Ovary (tissue), 9 donors: ENCODE results near the gene TDO2. TPM values are rescaled to one million over a fixed set of nuclear protein-coding genes. Genes with fewer than 3 reads are reported as not detected.

Experiments used
- DNase-seq, 5 donors: peaks; one replicate each; pipeline ENCODE4 v3.0.0-alpha.2; 2019 to 2020
- H3K27ac ChIP-seq, 2 donors: fragments of 200-600 bp; one replicate each; pipeline versions ENCODE4 v1.5.1 to v1.8.0; 2019 to 2022
- H3K27me3 ChIP-seq: fragments of 200-600 bp; one replicate; pipeline ENCODE4 v1.8.0; 2022
- H3K36me3 ChIP-seq: fragments of 200-600 bp; sonication (generic); one replicate; pipeline ENCODE4 v1.5.1; 2019
- H3K4me1 ChIP-seq: one replicate; pipeline ENCODE4 v1.8.1; 2013; ENCODE audit warnings: mild to moderate bottlenecking, moderate library complexity; ENCODE audit not compliant: insufficient read depth
- H3K4me3 ChIP-seq: fragments of 200-600 bp; sonication (generic); one replicate; pipeline ENCODE4 v1.5.1; 2017
- H3K9me3 ChIP-seq, 2 donors: fragments of 200-600 bp in 1 of 2; sonication (generic) in 1 of 2; one replicate each; pipeline versions ENCODE4 v1.5.1 to v1.8.1; 2013 to 2019; ENCODE audit warnings: mild to moderate bottlenecking in 1 of 2, moderate library complexity in 1 of 2
- EP300 ChIP-seq: sonication (generic); formaldehyde crosslinking; IDR thresholded peaks from one replicate; pipeline ENCODE4 v1.6.1; 2017; ENCODE audit warnings: antibody characterized with exemption
- POLR2A ChIP-seq: fragments of 450-650 bp; IDR thresholded peaks from one replicate; pipeline ENCODE4 v1.6.1; 2017; ENCODE audit warnings: antibody characterized with exemption, mild to moderate bottlenecking, moderate library complexity
- WGBS, 3 donors: extraction: QIAGEN DNeasy Blood & Tissue Kit in 1 of 3; methylation state at CpG; one replicate each; pipeline versions ENCODE4 v1.1.5 to v1.1.7; 2013 to 2017; 5-methylcytosine and 5-hydroxymethylcytosine counted together
- intact Hi-C, 4 donors: fragments of 100-400 bp; cut with DNase I; formaldehyde crosslinking; loops; one replicate each; pipeline versions ENCODE4 v1.11.0 to v1.15.1; 2022 to 2023
- polyA plus RNA-seq, 2 donors: library from polyadenylated mRNA; stranded (reverse); fragments of 200-250 nt in 1 of 2; fragments of 350-450 nt in 1 of 2; fragmentation: Illumina TruSeq in 1 of 2; extraction: RNeasy Lipid Tissue Mini Kit (QIAGEN cat#74804) in 1 of 2; gene quantifications; one replicate each; pipeline ENCODE4 v1.2.3, GENCODE V29; 2013 to 2014
- total RNA-seq, 7 donors: library from RNA; depleted of rRNA in 2 of 7; stranded (reverse); fragments of >200 nt in 2 of 7; fragmentation: NEBNext Ultra II Directional in 3 of 7; extraction: Animal tissue kit (Norgen Biotek cat#: 25700) in 3 of 7; gene quantifications; one replicate each; pipeline versions ENCODE4 v1.1.0 to v1.2.4, GENCODE V29; 2016 to 2023
- TF ChIP-seq, protein P1 (sequence below), 3 donors: fragments of 450-650 bp in 2 of 3; fragments of 200-600 bp in 1 of 3; IDR thresholded peaks; one replicate each; pipeline versions ENCODE4 v1.5.1 to v1.8.0; 2016 to 2022; ENCODE audit warnings: antibody characterized with exemption in 3 of 3, mild to moderate bottlenecking in 1 of 3
- donor health status: DM: no; HTN: no; CAD: no; lungs with moderate emphysema.
- donor health status: DM: no; HTN: no; CAD: no.
- donor health status: Bipolar disorder and iron deficiency.
- donor health status: DM: yes; HTN: yes; CAD: no.
- donor health status: DM: no; HTN: no; CAD: no.
- donor health status: DM: yes; HTN: yes; CAD: no.

Gene TDO2
- total and polyA plus RNA-seq, 9 donors = 0.08 to 2.5 (median 0.61) TPM; not detected in 3

DNA sequence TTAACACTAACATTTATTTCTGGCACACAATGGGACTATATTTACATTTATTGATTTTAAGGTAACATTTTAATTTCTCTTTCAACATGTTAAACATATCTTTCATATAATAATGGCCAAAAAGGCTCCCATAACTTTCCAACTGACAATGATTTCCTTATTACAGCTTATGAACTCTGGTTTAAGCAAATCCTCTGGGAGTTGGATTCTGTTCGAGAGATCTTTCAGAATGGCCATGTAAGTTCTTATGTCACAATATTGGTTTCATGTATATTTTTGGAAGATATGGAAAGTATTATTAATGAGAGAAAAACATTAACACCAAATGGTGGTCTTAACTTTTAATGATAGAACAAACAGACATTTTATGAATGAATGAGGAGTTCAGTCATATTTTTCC lies 4.1 kb downstream of the TDO2 start:
- H3K27ac ChIP-seq = no peak overlapping the region
- 89 to 93% (median 89%) methylated on average over 1 of the region's 1 CpG for WGBS, 3 donors
- H3K9me3 ChIP-seq = no peaks in the 10 kb centered on the region
- H3K4me3 ChIP-seq = no peak overlapping the region
- no peaks in the 10 kb centered on the region for H3K4me1 ChIP-seq
- no peaks in the 10 kb centered on the region for H3K27me3 ChIP-seq
- intact Hi-C loops = no loop called here
- TF ChIP-seq, protein P1, sequence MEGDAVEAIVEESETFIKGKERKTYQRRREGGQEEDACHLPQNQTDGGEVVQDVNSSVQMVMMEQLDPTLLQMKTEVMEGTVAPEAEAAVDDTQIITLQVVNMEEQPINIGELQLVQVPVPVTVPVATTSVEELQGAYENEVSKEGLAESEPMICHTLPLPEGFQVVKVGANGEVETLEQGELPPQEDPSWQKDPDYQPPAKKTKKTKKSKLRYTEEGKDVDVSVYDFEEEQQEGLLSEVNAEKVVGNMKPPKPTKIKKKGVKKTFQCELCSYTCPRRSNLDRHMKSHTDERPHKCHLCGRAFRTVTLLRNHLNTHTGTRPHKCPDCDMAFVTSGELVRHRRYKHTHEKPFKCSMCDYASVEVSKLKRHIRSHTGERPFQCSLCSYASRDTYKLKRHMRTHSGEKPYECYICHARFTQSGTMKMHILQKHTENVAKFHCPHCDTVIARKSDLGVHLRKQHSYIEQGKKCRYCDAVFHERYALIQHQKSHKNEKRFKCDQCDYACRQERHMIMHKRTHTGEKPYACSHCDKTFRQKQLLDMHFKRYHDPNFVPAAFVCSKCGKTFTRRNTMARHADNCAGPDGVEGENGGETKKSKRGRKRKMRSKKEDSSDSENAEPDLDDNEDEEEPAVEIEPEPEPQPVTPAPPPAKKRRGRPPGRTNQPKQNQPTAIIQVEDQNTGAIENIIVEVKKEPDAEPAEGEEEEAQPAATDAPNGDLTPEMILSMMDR (IDR thresholded peaks at IDR 0.05) = no peak
- no peak for TF ChIP-seq POLR2A
- TF ChIP-seq EP300 = no peak
- no peaks in the 10 kb centered on the region for H3K36me3 ChIP-seq
- no peak for DNase-seq

DNA sequence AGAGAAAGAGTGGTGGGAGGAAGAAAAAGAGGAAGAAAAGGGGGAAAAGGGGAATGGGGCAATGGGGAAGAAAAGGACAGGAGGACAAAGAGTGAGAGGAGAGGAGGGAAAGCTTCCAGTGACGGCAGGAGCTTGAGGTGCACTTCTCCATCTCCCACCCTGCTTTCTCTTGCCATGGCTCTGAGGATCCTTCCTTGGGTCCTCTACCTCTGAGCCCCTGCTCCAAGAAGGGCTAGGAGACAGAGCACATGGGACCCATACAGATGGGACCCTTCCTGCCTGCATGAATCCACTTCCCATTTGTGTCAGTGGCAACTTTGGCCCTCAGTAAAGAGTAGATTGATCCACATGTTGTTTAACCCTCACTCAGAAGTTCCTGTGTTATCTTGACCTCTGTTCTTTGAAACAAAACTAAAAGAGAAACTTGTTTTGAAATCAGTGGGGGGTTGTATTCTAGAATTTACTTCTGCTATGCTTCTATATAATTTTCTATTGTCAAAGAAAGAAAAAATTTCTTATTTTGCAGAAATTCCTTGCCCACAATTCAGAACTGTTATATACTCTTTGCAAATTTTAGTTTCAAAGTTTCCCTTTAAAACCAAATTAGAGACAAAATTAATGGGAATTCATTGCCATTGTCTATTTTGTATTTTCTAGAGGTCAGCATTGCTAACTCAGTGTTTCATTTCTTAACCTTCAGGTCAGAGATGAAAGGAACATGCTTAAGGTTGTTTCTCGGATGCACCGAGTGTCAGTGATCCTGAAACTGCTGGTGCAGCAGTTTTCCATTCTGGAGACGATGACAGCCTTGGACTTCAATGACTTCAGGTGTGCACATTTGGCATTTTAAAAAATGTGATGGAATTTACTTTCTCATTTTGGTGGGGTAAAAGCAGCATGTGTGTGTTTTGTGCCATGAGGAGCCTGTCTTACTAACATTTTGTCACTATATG lies 5.0 kb downstream of the TDO2 start:
- no peaks in the 10 kb centered on the region for H3K27me3 ChIP-seq
- WGBS, 3 donors = 87 to 92% (median 87%) methylated on average over 4 of the region's 4 CpGs
- no peak overlapping the region for H3K4me3 ChIP-seq
- intact Hi-C loops = no loop called here
- no peaks in the 10 kb centered on the region for H3K9me3 ChIP-seq
- TF ChIP-seq POLR2A = no peak
- TF ChIP-seq EP300 = no peak
- TF ChIP-seq, protein P1 (IDR thresholded peaks at IDR 0.05) = no peak
- no peaks in the 10 kb centered on the region for H3K36me3 ChIP-seq
- H3K4me1 ChIP-seq = no peaks in the 10 kb centered on the region
- no peak overlapping the region for H3K27ac ChIP-seq
- DNase-seq = no peak

DNA sequence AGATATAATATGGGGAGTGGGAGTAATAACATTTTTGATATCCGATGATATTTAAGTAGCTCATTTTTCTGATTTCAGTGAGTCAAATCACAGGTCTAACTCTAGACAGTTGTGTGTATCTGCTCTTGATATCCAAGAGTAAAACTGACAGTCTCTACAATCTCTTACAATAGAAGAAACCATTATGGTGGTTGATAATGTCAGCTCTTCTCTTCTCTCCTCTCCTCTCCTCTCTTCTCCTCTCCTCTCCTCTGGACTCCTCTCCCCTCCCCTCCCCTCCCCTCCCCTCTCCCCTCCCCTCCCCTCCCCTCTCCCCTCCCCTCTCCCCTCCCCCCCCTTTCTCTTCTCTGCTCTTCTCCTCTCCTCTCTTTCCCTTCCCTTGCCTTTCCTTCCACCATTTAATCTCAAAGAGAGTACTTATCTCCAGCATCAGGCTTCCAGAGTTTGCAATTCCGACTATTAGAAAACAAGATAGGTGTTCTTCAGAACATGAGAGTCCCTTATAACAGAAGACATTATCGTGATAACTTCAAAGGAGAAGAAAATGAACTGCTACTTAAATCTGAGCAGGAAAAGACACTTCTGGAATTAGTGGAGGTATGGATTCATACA lies 6.2 kb downstream of the TDO2 start:
- TF ChIP-seq POLR2A = no peak
- TF ChIP-seq EP300 = no peak
- TF ChIP-seq, protein P1 (IDR thresholded peaks at IDR 0.05) = no peak
- no peaks in the 10 kb centered on the region for H3K4me1 ChIP-seq
- WGBS, 3 donors = 92 to 98% (median 92%) methylated on average over 3 of the region's 3 CpGs
- H3K27ac ChIP-seq = no peak overlapping the region
- no peaks in the 10 kb centered on the region for H3K27me3 ChIP-seq
- H3K9me3 ChIP-seq = no peaks in the 10 kb centered on the region
- no peak for DNase-seq
- H3K36me3 ChIP-seq = no peaks in the 10 kb centered on the region
- H3K4me3 ChIP-seq = no peak overlapping the region
- intact Hi-C loops = no loop called here

DNA sequence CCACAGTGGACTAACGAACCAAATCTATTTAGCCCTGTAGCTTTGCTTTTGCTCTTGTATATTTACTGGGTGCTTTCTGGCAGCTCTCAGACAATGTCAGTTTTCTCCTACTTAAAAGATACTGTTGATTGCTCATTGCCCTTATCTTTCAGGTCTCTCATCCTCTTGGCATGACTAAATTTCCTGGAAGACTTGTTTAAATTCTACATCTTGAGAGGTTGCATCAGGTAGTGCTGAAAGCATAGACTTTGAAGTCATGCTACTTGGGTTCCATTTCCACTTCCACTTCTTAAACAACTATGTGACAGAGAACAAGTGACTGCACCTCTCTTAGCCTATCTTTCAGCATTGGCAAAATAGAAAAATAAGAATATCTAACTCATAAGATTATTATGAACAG lies 8.4 kb downstream of the TDO2 start:
- no peak for TF ChIP-seq EP300
- TF ChIP-seq, protein P1 (IDR thresholded peaks at IDR 0.05) = no peak
- no peak for TF ChIP-seq POLR2A
- 85 to 93% (median 90%) methylated on average over 1 of the region's 1 CpG for WGBS, 3 donors
- intact Hi-C loops = no loop called here
- no peak for DNase-seq
- Histone ChIP-seq H3K36me3 (no peaks in the 10 kb centered on the region), H3K4me3 (no peak overlapping the region), H3K9me3 (no peaks in the 10 kb centered on the region), H3K4me1 (no peaks in the 10 kb centered on the region), H3K27ac (no peak overlapping the region), H3K27me3 (no peaks in the 10 kb centered on the region)
